Breast epithelium (tissue), 4 donors: ENCODE results near the gene MPP1. TPM values are rescaled to one million over a fixed set of nuclear protein-coding genes. Genes with fewer than 3 reads are reported as not detected.

ENCODE experiments used
- DNase-seq, 2 donors: peaks; one replicate each; pipeline ENCODE4 v3.0.0-alpha.2; 2019; ENCODE audit warnings: low spot score in 2 of 2
- H3K27ac ChIP-seq, 2 donors: fragments of 200-600 bp; sonication (generic) in 1 of 2; one replicate each; pipeline ENCODE4 v1.5.1; 2016 to 2019; ENCODE audit warnings: mild to moderate bottlenecking in 1 of 2
- H3K27me3 ChIP-seq, 2 donors: fragments of 200-600 bp; sonication (generic) in 1 of 2; one replicate each; pipeline versions ENCODE4 v1.5.1 to v1.6.0; 2017 to 2019; ENCODE audit warnings: control low read depth in 1 of 2, mild to moderate bottlenecking in 1 of 2
- H3K36me3 ChIP-seq: fragments of 200-600 bp; one replicate; pipeline ENCODE4 v1.5.1; 2019
- H3K4me1 ChIP-seq, 2 donors: fragments of 200-600 bp; sonication (generic); one replicate each; pipeline ENCODE4 v1.5.1; 2016 to 2019; ENCODE audit warnings: control low read depth in 1 of 2
- H3K4me3 ChIP-seq, 3 donors: fragments of 200-600 bp; sonication (generic); 1 replicate in 2 of 3; 2 replicates in 1 of 3; pipeline ENCODE4 v1.5.1; 2016 to 2019; ENCODE audit warnings: mild to moderate bottlenecking in 3 of 3, moderate library complexity in 2 of 3
- H3K9me3 ChIP-seq, 2 donors: fragments of 200-600 bp; sonication (generic) in 1 of 2; one replicate each; pipeline ENCODE4 v1.5.1; 2016 to 2019; ENCODE audit warnings: control low read depth in 1 of 2
- POLR2A ChIP-seq: fragments of 450-650 bp; IDR thresholded peaks from one replicate; pipeline ENCODE4 v1.6.1; 2016; ENCODE audit warnings: antibody characterized with exemption, mild to moderate bottlenecking, moderate library complexity
- POLR2AphosphoS5 ChIP-seq, 3 donors: sonication (generic); formaldehyde crosslinking; IDR thresholded peaks; one replicate each; pipeline ENCODE4 v1.6.1; 2017; ENCODE audit warnings: antibody characterized with exemption in 3 of 3
- intact Hi-C: fragments of 100-400 bp; cut with DNase I; formaldehyde crosslinking; loops from one replicate; pipeline ENCODE4 v1.15.1; 2023; ENCODE audit warnings: low total_unique reads
- total RNA-seq, 3 donors: library from RNA; depleted of rRNA; stranded (reverse); fragments of >200 nt; gene quantifications; one replicate each; pipeline ENCODE4 v1.1.0, GENCODE V29; 2016
- TF ChIP-seq, protein P1 (sequence below), 3 donors: fragments of 450-650 bp; IDR thresholded peaks; one replicate each; pipeline ENCODE4 v1.5.1; 2016 to 2017; ENCODE audit warnings: antibody characterized with exemption in 3 of 3, mild to moderate bottlenecking in 3 of 3, moderate library complexity in 3 of 3

MPP1 gene
- total RNA-seq, 3 donors from 2014 or later = 19.3 to 55.4 (median 24.3) TPM

DNA sequence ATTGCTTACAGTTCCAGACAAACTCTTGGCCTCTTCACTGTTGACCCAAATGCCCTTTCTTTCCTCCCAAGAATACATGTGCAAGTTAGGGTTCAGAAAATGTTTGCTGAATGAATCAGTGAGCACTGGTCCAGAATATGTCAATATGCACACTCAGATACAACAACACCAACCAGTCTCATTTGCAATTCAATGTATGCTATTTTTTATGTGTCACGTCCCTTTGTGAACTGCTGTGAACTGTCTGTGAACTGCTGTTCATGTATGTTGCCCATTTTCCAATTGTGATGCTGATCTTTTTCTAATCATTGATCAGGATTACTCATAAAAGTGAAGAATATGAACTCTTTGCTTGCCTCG, 72.2 kb downstream of the MPP1 start:
- DNase-seq = no peak
- no peak overlapping the region for H3K4me3 ChIP-seq
- H3K27me3 ChIP-seq = peaks cover 0 to 7% of the 10 kb centered on the region in 2 donors
- H3K27ac ChIP-seq = peak overlapping the region; percentile 71 to 74
- H3K9me3 ChIP-seq = no peaks in the 10 kb centered on the region
- H3K36me3 ChIP-seq = no peaks in the 10 kb centered on the region
- intact Hi-C loops = no loop called here
- TF ChIP-seq POLR2AphosphoS5 (IDR thresholded peaks at IDR 0.05) (no peak), POLR2A (no peak)
- TF ChIP-seq, protein P1, sequence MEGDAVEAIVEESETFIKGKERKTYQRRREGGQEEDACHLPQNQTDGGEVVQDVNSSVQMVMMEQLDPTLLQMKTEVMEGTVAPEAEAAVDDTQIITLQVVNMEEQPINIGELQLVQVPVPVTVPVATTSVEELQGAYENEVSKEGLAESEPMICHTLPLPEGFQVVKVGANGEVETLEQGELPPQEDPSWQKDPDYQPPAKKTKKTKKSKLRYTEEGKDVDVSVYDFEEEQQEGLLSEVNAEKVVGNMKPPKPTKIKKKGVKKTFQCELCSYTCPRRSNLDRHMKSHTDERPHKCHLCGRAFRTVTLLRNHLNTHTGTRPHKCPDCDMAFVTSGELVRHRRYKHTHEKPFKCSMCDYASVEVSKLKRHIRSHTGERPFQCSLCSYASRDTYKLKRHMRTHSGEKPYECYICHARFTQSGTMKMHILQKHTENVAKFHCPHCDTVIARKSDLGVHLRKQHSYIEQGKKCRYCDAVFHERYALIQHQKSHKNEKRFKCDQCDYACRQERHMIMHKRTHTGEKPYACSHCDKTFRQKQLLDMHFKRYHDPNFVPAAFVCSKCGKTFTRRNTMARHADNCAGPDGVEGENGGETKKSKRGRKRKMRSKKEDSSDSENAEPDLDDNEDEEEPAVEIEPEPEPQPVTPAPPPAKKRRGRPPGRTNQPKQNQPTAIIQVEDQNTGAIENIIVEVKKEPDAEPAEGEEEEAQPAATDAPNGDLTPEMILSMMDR (IDR thresholded peaks at IDR 0.05) = no peak
- no peaks in the 10 kb centered on the region for H3K4me1 ChIP-seq

- peak overlapping the region; percentile 17 to 74 for H3K27ac ChIP-seq
- no peaks in the 10 kb centered on the region for H3K9me3 ChIP-seq
- TF ChIP-seq POLR2AphosphoS5 (IDR thresholded peaks at IDR 0.05) (no peak), POLR2A (no peak)
- TF ChIP-seq, protein P1 (IDR thresholded peaks at IDR 0.05) = no peak
- no peak for DNase-seq
- H3K4me1 ChIP-seq = no peaks in the 10 kb centered on the region
- peaks cover 0 to 7% of the 10 kb centered on the region in 2 donors for H3K27me3 ChIP-seq
- intact Hi-C loops = no loop called here
- H3K4me3 ChIP-seq = no peak overlapping the region
- no peaks in the 10 kb centered on the region for H3K36me3 ChIP-seq
Observed at GRCh38 chrX:154732421-154733065, 72.7 kb downstream of the MPP1 start.

DNA sequence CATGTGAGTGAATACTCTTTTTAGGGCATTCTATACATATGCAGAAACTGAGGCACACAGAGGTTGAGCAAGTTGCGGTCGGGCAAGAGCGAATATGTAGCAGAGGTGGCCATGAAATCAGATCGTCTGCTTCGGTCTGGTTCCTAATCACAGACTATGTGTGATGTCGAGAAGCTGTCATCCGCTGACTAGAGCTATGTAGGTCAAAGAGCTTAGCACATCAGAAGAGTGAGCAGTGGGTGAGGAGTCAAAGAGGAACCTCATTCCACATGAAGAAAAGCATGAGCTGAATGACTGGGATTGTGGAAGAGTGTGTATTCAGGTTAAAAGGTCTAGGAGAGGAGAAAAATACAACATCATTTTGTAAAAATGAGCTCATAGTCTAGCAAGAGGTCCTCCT, 73.4 kb downstream of the MPP1 start:
- H3K4me1 ChIP-seq = no peaks in the 10 kb centered on the region
- peaks cover 0 to 7% of the 10 kb centered on the region in 2 donors for H3K27me3 ChIP-seq
- no peaks in the 10 kb centered on the region for H3K36me3 ChIP-seq
- TF ChIP-seq POLR2A = no peak
- TF ChIP-seq, protein P1 (IDR thresholded peaks at IDR 0.05) = no peak
- intact Hi-C loops = no loop called here
- DNase-seq = no peak
- no peaks in the 10 kb centered on the region for H3K9me3 ChIP-seq
- peak overlapping the region in 1 of 2 donors; percentile 84 for H3K27ac ChIP-seq
- no peak overlapping the region for H3K4me3 ChIP-seq

GRCh38 chrX:154731184-154731583, 74.1 kb downstream of the MPP1 start:
- TF ChIP-seq, protein P1 (IDR thresholded peaks at IDR 0.05) = no peak
- TF ChIP-seq POLR2AphosphoS5 (IDR thresholded peaks at IDR 0.05) = no peak
- TF ChIP-seq POLR2A = no peak
- Histone ChIP-seq H3K9me3 (no peaks in the 10 kb centered on the region), H3K27ac (peak overlapping the region; percentile 22 to 84), H3K36me3 (no peaks in the 10 kb centered on the region), H3K27me3 (peaks cover 0 to 7% of the 10 kb centered on the region in 2 donors), H3K4me3 (no peak overlapping the region), H3K4me1 (no peaks in the 10 kb centered on the region)
- no peak for DNase-seq
- intact Hi-C loops = no loop called here

DNA sequence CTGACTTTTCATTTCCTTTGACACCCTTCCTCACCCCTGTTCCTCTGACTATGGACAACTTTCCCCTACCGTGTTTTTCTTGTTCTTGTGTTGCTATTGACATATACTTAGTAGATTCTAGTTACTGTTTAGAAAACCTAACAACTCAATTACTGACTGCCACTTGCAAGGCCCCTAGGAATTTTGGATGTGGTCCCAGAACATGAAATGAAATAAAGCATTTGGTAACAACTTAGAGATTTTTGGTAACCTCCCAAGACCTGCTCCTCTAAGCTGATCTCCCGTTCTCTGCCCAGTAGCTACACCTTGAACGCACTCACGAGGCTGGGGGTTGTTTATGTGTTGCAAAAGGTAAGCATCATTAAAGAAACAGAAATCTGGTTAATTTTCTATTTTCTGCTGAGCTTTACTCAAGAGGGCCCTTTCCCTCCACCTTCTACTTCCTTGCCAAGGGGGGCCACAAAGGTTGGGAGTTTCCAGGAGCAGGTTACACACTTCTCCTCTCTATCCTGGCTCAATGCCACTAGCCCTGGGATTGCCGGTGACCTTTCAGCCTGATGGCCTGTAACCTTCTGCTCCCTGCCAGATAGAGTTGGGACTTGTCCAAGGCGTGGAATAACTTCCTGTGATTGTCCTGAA, 74.9 kb downstream of the MPP1 start:
- DNase-seq = no peak
- Histone ChIP-seq H3K9me3 (no peaks in the 10 kb centered on the region), H3K27me3 (peaks cover 0 to 1% of the 10 kb centered on the region in 2 donors), H3K36me3 (no peaks in the 10 kb centered on the region), H3K4me3 (no peak overlapping the region), H3K4me1 (no peaks in the 10 kb centered on the region), H3K27ac (peak overlapping the region; percentile 22 to 84)
- TF ChIP-seq POLR2A = no peak
- TF ChIP-seq, protein P1 (IDR thresholded peaks at IDR 0.05) = no peak
- TF ChIP-seq POLR2AphosphoS5 (IDR thresholded peaks at IDR 0.05) = no peak
- intact Hi-C loops = no loop called here
